SJSA1 (cell line): ENCODE data around the gene C4orf50. TPM values are rescaled to one million over a fixed set of nuclear protein-coding genes. Genes with fewer than 3 reads are reported as not detected.
A peak's percentile ranks its signal among the peaks of the same experiment; 100 is the strongest.
"Not testable (repeated sequence)": the region's sequence is repeated elsewhere in the genome, so short reads cannot be mapped to it uniquely, and the experiment has no call there.

Source experiments
- DNase-seq, 2 experiments: peaks; one replicate each; pipeline ENCODE4 v3.0.0-alpha.2; 2015 to 2020; ENCODE audit warnings: low spot score in 2 of 2, low read depth in 1 of 2
- H3K27ac ChIP-seq: fragments of 250-450 bp; sonication (Bioruptor Pico); 2 replicates; pipeline ENCODE4 v1.5.1; 2020; ENCODE audit warnings: mild to moderate bottlenecking, moderate library complexity
- H3K27me3 ChIP-seq: fragments of 250-450 bp; sonication (Bioruptor Pico); replicated peaks from 2 replicates; pipeline ENCODE4 v1.5.1; 2020; ENCODE audit warnings: mild to moderate bottlenecking, moderate library complexity
- H3K36me3 ChIP-seq: fragments of 250-450 bp; sonication (Bioruptor Pico); 2 replicates; pipeline ENCODE4 v1.5.1; 2020; ENCODE audit warnings: mild to moderate bottlenecking
- H3K4me1 ChIP-seq: fragments of 250-450 bp; sonication (Bioruptor Pico); replicated peaks from 2 replicates; pipeline ENCODE4 v1.6.1; 2021; ENCODE audit warnings: mild to moderate bottlenecking
- H3K4me3 ChIP-seq: fragments of 250-450 bp; sonication (Bioruptor Pico); 2 replicates; pipeline ENCODE4 v1.5.1; 2020; ENCODE audit warnings: mild to moderate bottlenecking
- H3K9me3 ChIP-seq: fragments of 250-450 bp; sonication (Bioruptor Pico); replicated peaks from 2 replicates; pipeline ENCODE4 v1.5.1; 2020; ENCODE audit warnings: mild to moderate bottlenecking
- total RNA-seq: library from RNA; depleted of rRNA; stranded (reverse); fragments of >200 nt; shearing (Covaris generic); gene quantifications from 2 replicates; pipeline ENCODE4 v1.2.3, GENCODE V29; 2014

Gene C4orf50
- total RNA-seq, 1 experiment from 2014 or later = not detected

GRCh38 chr4:5867866-5868265 is 150.4 kb downstream of the C4orf50 start:
- no peak for DNase-seq
- Histone ChIP-seq H3K4me1 (no peaks in the 10 kb centered on the region; the same call in 1 of the 2 replicates), H3K9me3 (no peaks in the 10 kb centered on the region), H3K4me3 (no peak overlapping the region), H3K27ac (no peak overlapping the region), H3K27me3 (no peaks in the 10 kb centered on the region), H3K36me3 (no peaks in the 10 kb centered on the region)

- no peak overlapping the region for H3K27ac ChIP-seq
- H3K4me3 ChIP-seq = no peak overlapping the region
- no peaks in the 10 kb centered on the region for H3K27me3 ChIP-seq
- no peak for DNase-seq
- no peaks in the 10 kb centered on the region for H3K9me3 ChIP-seq
- H3K4me1 ChIP-seq = no peaks in the 10 kb centered on the region; the same call in 1 of the 2 replicates
- H3K36me3 ChIP-seq = no peaks in the 10 kb centered on the region
These were observed 151.1 kb downstream of the C4orf50 start for GRCh38 chr4:5866841-5867813.

GRCh38 chr4:5865896-5866599 is 152.2 kb downstream of the C4orf50 start:
- no peak for DNase-seq
- Histone ChIP-seq H3K9me3 (no peaks in the 10 kb centered on the region), H3K4me1 (no peaks in the 10 kb centered on the region; the same call in 1 of the 2 replicates), H3K27me3 (no peaks in the 10 kb centered on the region), H3K4me3 (no peak overlapping the region), H3K27ac (no peak overlapping the region), H3K36me3 (no peaks in the 10 kb centered on the region)

GRCh38 chr4:5863461-5864113 is 154.6 kb downstream of the C4orf50 start:
- Histone ChIP-seq H3K36me3 (no peaks in the 10 kb centered on the region), H3K9me3 (no peaks in the 10 kb centered on the region), H3K4me1 (no peaks in the 10 kb centered on the region; the same call in 1 of the 2 replicates), H3K27ac (no peak overlapping the region), H3K27me3 (no peaks in the 10 kb centered on the region), H3K4me3 (no peak overlapping the region)
- peak; percentile 16 to 44 for DNase-seq

- H3K36me3 ChIP-seq = no peaks in the 10 kb centered on the region
- DNase-seq = no peak
- no peaks in the 10 kb centered on the region for H3K9me3 ChIP-seq
- H3K27ac ChIP-seq = no peak overlapping the region
- H3K4me1 ChIP-seq = no peaks in the 10 kb centered on the region
- H3K27me3 ChIP-seq = no peaks in the 10 kb centered on the region
- H3K4me3 ChIP-seq = no peak overlapping the region
These were observed 160.0 kb downstream of the C4orf50 start for GRCh38 chr4:5858020-5858769.

- no peaks in the 10 kb centered on the region for H3K36me3 ChIP-seq
- no peaks in the 10 kb centered on the region for H3K27me3 ChIP-seq
- no peaks in the 10 kb centered on the region for H3K9me3 ChIP-seq
- no peaks in the 10 kb centered on the region for H3K4me1 ChIP-seq
- DNase-seq = no peak
- H3K27ac ChIP-seq = no peak overlapping the region
- no peak overlapping the region for H3K4me3 ChIP-seq
These were observed 161.0 kb downstream of the C4orf50 start for GRCh38 chr4:5857199-5857598.

GRCh38 chr4:5856362-5856761 is 161.9 kb downstream of the C4orf50 start:
- not testable (repeated sequence) for DNase-seq, H3K27me3 ChIP-seq, H3K9me3 ChIP-seq, H3K4me3 ChIP-seq, H3K36me3 ChIP-seq, H3K4me1 ChIP-seq, H3K27ac ChIP-seq

- no peak overlapping the region for H3K27ac ChIP-seq
- H3K4me3 ChIP-seq = no peak overlapping the region
- H3K36me3 ChIP-seq = no peaks in the 10 kb centered on the region
- no peaks in the 10 kb centered on the region for H3K4me1 ChIP-seq
- no peaks in the 10 kb centered on the region for H3K27me3 ChIP-seq
- no peak for DNase-seq
- no peaks in the 10 kb centered on the region for H3K9me3 ChIP-seq
These were observed 163.3 kb downstream of the C4orf50 start for GRCh38 chr4:5854929-5855328.

- no peak for DNase-seq
- Histone ChIP-seq H3K4me1 (no peaks in the 10 kb centered on the region), H3K27ac (no peak overlapping the region), H3K4me3 (no peak overlapping the region), H3K36me3 (no peaks in the 10 kb centered on the region), H3K9me3 (no peaks in the 10 kb centered on the region), H3K27me3 (no peaks in the 10 kb centered on the region)
These were observed 165.6 kb downstream of the C4orf50 start for GRCh38 chr4:5852523-5853202.

- Histone ChIP-seq H3K27me3 (no peaks in the 10 kb centered on the region), H3K9me3 (no peaks in the 10 kb centered on the region), H3K36me3 (no peaks in the 10 kb centered on the region), H3K27ac (no peak overlapping the region), H3K4me1 (no peaks in the 10 kb centered on the region), H3K4me3 (no peak overlapping the region)
- no peak for DNase-seq
These were observed 166.5 kb downstream of the C4orf50 start for GRCh38 chr4:5851637-5852301.
